Ishikawa (cell line): Measurements from ENCODE around the gene PTPRM.

Experiments
- EGR1 ChIP-seq: IDR thresholded peaks from 2 replicates; pipeline ENCODE4 v1.6.1; 2012
- EP300 ChIP-seq: IDR thresholded peaks from 2 replicates; pipeline ENCODE4 v1.6.1; 2012; ENCODE audit warnings: borderline replicate concordance
- TF ChIP-seq, protein P1 (sequence below): IDR thresholded peaks from 2 replicates; pipeline ENCODE4 v1.6.1; 2012

DNA sequence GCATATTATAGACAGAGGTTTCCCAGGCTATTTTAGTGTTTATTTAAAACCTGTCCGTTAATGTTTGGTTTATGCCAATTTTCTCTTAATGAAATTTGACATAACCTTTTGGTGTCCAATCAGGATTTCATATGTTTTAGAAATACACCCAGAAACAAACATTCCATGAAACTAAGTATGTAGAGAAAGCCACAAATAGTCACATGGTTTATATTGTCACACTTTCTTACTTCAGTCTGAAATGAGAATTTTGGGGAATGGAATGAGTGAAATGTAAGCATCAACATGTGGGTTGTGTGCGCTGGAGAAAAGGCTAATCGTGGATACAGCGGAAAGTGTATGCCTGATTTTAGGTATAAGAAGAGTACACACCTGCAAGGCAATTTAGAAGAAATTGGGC, 765.2 kb downstream of the PTPRM start:
- TF ChIP-seq EP300 = no peak
- TF ChIP-seq, protein P1, sequence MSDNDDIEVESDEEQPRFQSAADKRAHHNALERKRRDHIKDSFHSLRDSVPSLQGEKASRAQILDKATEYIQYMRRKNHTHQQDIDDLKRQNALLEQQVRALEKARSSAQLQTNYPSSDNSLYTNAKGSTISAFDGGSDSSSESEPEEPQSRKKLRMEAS = no peak
- no peak for TF ChIP-seq EGR1
